Breast epithelium (tissue), 3 donors: Measurements from ENCODE around the gene CBLB.

Experiments used
- CTCF ChIP-seq, 3 donors: fragments of 450-650 bp; IDR thresholded peaks; one replicate each; pipeline ENCODE4 v1.5.1; 2016 to 2017; ENCODE audit warnings: antibody characterized with exemption in 3 of 3, mild to moderate bottlenecking in 3 of 3, moderate library complexity in 3 of 3
- POLR2AphosphoS5 ChIP-seq, 3 donors: sonication (generic); formaldehyde crosslinking; IDR thresholded peaks; one replicate each; pipeline ENCODE4 v1.6.1; 2017; ENCODE audit warnings: antibody characterized with exemption in 3 of 3

- TF ChIP-seq CTCF (IDR thresholded peaks at IDR 0.05) (no peak), POLR2AphosphoS5 (IDR thresholded peaks at IDR 0.05) (no peak)
Observed at GRCh38 chr3:105880681-105881290, 12.0 kb upstream of the CBLB start.
